ENCODE results near the gene CHAF1B. TPM values are rescaled to one million over a fixed set of nuclear protein-coding genes. Genes with fewer than 3 reads are reported as not detected.
"Not testable (repeated sequence)": the region's sequence is repeated elsewhere in the genome, so short reads cannot be mapped to it uniquely, and the experiment has no call there.

CHAF1B gene
- total RNA-seq, 2 donors from 2014 or later: 1.4 to 2.7 TPM

- no peak for ATAC-seq
- intact Hi-C loops (cut with DNase I, micrococcal nuclease): no loop called here
- no peak for DNase-seq
These were observed 333 bp upstream of the CHAF1B start for GRCh38 chr21:36384885-36385232.

GRCh38 chr21:36386031-36386642 lies 945 bp downstream of the CHAF1B start:
- no peak for DNase-seq
- intact Hi-C loops (cut with DNase I, micrococcal nuclease): no loop called here

GRCh38 chr21:36388096-36388495 lies 2.9 kb downstream of the CHAF1B start:
- intact Hi-C loops (cut with DNase I, micrococcal nuclease): no loop called here
- DNase-seq (no peak), ATAC-seq (no peak)

More at GRCh38 chr21:36386031-36386642, 945 bp downstream of the CHAF1B start:
- no peak for ATAC-seq

- no peak for ATAC-seq
- DNase-seq: no peak
- intact Hi-C loops (cut with DNase I, micrococcal nuclease): no loop called here
These were observed 3.6 kb downstream of the CHAF1B start for GRCh38 chr21:36388835-36389234.

GRCh38 chr21:36391649-36392048 lies 6.5 kb downstream of the CHAF1B start:
- DNase-seq: not testable (repeated sequence)

GRCh38 chr21:36395353-36396111 lies 10.3 kb downstream of the CHAF1B start:
- ATAC-seq (no peak), DNase-seq (no peak)
- intact Hi-C loops (cut with DNase I, micrococcal nuclease): no loop called here

More at GRCh38 chr21:36391649-36392048, 6.5 kb downstream of the CHAF1B start:
- ATAC-seq; intact Hi-C loops (cut with DNase I, micrococcal nuclease): not testable (repeated sequence)

GRCh38 chr21:36396325-36396724 lies 11.1 kb downstream of the CHAF1B start:
- ATAC-seq (no peak), DNase-seq (no peak)
- intact Hi-C loops (cut with DNase I, micrococcal nuclease): no loop called here

- no peak for DNase-seq
- no peak for ATAC-seq
- intact Hi-C loops (cut with DNase I, micrococcal nuclease): no loop called here
These were observed 11.8 kb downstream of the CHAF1B start for GRCh38 chr21:36396971-36397370.

- ATAC-seq (no peak), DNase-seq (no peak)
- intact Hi-C loops (cut with DNase I, micrococcal nuclease): no loop called here
These were observed 12.4 kb downstream of the CHAF1B start for GRCh38 chr21:36397606-36398005.

- intact Hi-C loops (cut with DNase I, micrococcal nuclease); DNase-seq: not testable (repeated sequence)
These were observed 14.5 kb downstream of the CHAF1B start for GRCh38 chr21:36399736-36400135.

GRCh38 chr21:36400719-36401118 lies 15.5 kb downstream of the CHAF1B start:
- ATAC-seq (no peak), DNase-seq (no peak)
- intact Hi-C loops (cut with DNase I, micrococcal nuclease): no loop called here

More at GRCh38 chr21:36399736-36400135, 14.5 kb downstream of the CHAF1B start:
- ATAC-seq: not testable (repeated sequence)

- ATAC-seq (peak; percentile 40), DNase-seq (no peak)
- intact Hi-C loops (cut with DNase I, micrococcal nuclease): no loop called here
These were observed 17.1 kb downstream of the CHAF1B start for GRCh38 chr21:36402339-36402738.

GRCh38 chr21:36403713-36404112 lies 18.5 kb downstream of the CHAF1B start:
- intact Hi-C loops (cut with DNase I, micrococcal nuclease): no loop called here
- no peak for DNase-seq
- no peak for ATAC-seq

GRCh38 chr21:36408568-36408967 lies 23.4 kb downstream of the CHAF1B start:
- DNase-seq (no peak), ATAC-seq (no peak)
- intact Hi-C loops (cut with DNase I, micrococcal nuclease): no loop called here

- DNase-seq: no peak
- ATAC-seq: no peak
- intact Hi-C loops (cut with DNase I, micrococcal nuclease): no loop called here
These were observed 26.1 kb downstream of the CHAF1B start for GRCh38 chr21:36411301-36411700.

- no peak for DNase-seq
- intact Hi-C loops (cut with DNase I, micrococcal nuclease): no loop called here
These were observed 27.7 kb downstream of the CHAF1B start for GRCh38 chr21:36412916-36413315.

GRCh38 chr21:36415375-36415774 lies 30.2 kb downstream of the CHAF1B start:
- intact Hi-C loops (cut with DNase I, micrococcal nuclease): no loop called here
- ATAC-seq (no peak), DNase-seq (no peak)

More at GRCh38 chr21:36412916-36413315, 27.7 kb downstream of the CHAF1B start:
- no peak for ATAC-seq

GRCh38 chr21:36419241-36419640 lies 34.0 kb downstream of the CHAF1B start:
- ATAC-seq (no peak), DNase-seq (no peak)
- intact Hi-C loops (cut with DNase I, micrococcal nuclease): no loop called here

- ATAC-seq (peak; percentile 96), DNase-seq (peak; percentile 68 to 75)
- intact Hi-C loops (cut with DNase I, micrococcal nuclease): no loop called here
These were observed 34.8 kb downstream of the CHAF1B start for GRCh38 chr21:36419996-36420395.

- ATAC-seq: no peak
- DNase-seq: no peak
- intact Hi-C loops (cut with DNase I, micrococcal nuclease): no loop called here
These were observed 35.6 kb downstream of the CHAF1B start for GRCh38 chr21:36420571-36421339.

Measured in left colon (tissue), 2 donors.